ENCODE results near the gene ISX. TPM values are rescaled to one million over a fixed set of nuclear protein-coding genes. Genes with fewer than 3 reads are reported as not detected.

ISX gene
- total RNA-seq, 1 experiment from 2014 or later, result not detected

DNA sequence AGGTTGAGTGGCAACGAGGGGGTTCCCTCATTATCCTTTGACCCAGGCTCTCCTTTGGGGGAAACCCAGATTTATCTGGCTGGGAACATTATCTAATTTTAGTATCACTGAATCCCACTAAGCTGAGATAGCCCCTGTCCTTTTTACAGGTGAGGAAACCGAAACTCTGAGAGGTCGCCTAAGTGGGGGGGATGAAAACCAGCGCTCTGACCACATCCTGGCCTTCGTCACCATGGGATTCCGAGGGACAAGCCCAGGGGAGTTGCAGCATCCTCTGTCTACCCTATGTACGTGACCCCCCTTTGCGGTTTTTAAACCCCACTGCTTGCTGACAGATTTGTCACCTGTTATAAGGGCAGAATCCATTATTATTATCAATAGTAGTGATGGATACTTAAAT lies 61.0 kb downstream of the ISX start:
- Mint-ChIP-seq H3K36me3 (ENCODE audit: insufficient read depth, unreplicated experiment) (peaks cover 12% of the 10 kb centered on the region), H3K9me3 (ENCODE audit: unreplicated experiment) (peaks cover 10% of the 10 kb centered on the region), H3K27me3 (ENCODE audit: insufficient read depth, unreplicated experiment) (no peaks in the 10 kb centered on the region), H3K27ac (ENCODE audit: low read depth, unreplicated experiment) (no peak overlapping the region), H3K4me3 (ENCODE audit: unreplicated experiment) (no peak overlapping the region), H3K4me1 (ENCODE audit: insufficient read depth, unreplicated experiment) (no peaks in the 10 kb centered on the region)
- TF ChIP-seq, protein P1, sequence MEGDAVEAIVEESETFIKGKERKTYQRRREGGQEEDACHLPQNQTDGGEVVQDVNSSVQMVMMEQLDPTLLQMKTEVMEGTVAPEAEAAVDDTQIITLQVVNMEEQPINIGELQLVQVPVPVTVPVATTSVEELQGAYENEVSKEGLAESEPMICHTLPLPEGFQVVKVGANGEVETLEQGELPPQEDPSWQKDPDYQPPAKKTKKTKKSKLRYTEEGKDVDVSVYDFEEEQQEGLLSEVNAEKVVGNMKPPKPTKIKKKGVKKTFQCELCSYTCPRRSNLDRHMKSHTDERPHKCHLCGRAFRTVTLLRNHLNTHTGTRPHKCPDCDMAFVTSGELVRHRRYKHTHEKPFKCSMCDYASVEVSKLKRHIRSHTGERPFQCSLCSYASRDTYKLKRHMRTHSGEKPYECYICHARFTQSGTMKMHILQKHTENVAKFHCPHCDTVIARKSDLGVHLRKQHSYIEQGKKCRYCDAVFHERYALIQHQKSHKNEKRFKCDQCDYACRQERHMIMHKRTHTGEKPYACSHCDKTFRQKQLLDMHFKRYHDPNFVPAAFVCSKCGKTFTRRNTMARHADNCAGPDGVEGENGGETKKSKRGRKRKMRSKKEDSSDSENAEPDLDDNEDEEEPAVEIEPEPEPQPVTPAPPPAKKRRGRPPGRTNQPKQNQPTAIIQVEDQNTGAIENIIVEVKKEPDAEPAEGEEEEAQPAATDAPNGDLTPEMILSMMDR (IDR thresholded peaks at IDR 0.05; ENCODE audit: unreplicated experiment), result no peak
- intact Hi-C loops (cut with micrococcal nuclease), result no loop called here
- BruUV-seq (replicated peaks), result no TSS peak
- POLR2A ChIA-PET, result no interaction called here
- no peak for DNase-seq (ENCODE audit: unreplicated experiment)
- CTCF ChIA-PET, result interaction anchor here (1.2 kb wide), 1 partner anchor 73 kb away, joined by 3 read pairs; no protein-coding TSS in a partner anchor

DNA sequence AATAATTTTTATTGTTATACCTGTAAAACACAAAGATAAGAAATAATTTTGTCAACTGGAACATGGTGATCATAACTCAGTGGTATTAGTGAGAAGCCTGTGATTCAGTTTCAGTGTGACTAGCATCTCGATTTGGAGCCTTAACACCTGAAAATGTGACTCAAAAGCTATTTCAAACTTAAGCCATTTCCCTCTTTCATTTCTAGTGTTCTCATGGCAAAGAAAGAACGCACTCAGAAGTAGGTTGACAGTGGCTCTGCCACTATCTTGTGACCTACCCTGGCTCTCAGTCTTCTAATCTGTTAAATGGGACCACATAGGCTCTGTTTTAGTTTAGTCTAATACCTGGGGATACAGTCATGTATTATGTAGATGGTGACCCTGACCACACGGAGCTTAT lies 62.7 kb downstream of the ISX start:
- no peak for DNase-seq (ENCODE audit: unreplicated experiment)
- POLR2A ChIA-PET, result no interaction called here
- H3K27me3 Mint-ChIP-seq (ENCODE audit: insufficient read depth, unreplicated experiment), result peaks cover 6% of the 10 kb centered on the region
- CTCF ChIA-PET, result interaction anchor here (1.1 to 1.6 kb wide), 2 partner anchors 8 to 22 kb away, joined by 4 read pairs; no protein-coding TSS in a partner anchor
- no peaks in the 10 kb centered on the region for H3K4me1 Mint-ChIP-seq (ENCODE audit: insufficient read depth, unreplicated experiment)
- no peak overlapping the region for H3K27ac Mint-ChIP-seq (ENCODE audit: low read depth, unreplicated experiment)
- no TSS peak for BruUV-seq (replicated peaks)
- TF ChIP-seq, protein P1 (IDR thresholded peaks at IDR 0.05; ENCODE audit: unreplicated experiment), result no peak
- H3K4me3 Mint-ChIP-seq (ENCODE audit: unreplicated experiment), result no peak overlapping the region
- peaks cover under 1% of the 10 kb centered on the region for H3K36me3 Mint-ChIP-seq (ENCODE audit: insufficient read depth, unreplicated experiment)
- peaks cover 13% of the 10 kb centered on the region for H3K9me3 Mint-ChIP-seq (ENCODE audit: unreplicated experiment)
- intact Hi-C loops (cut with micrococcal nuclease), result no loop called here

DNA sequence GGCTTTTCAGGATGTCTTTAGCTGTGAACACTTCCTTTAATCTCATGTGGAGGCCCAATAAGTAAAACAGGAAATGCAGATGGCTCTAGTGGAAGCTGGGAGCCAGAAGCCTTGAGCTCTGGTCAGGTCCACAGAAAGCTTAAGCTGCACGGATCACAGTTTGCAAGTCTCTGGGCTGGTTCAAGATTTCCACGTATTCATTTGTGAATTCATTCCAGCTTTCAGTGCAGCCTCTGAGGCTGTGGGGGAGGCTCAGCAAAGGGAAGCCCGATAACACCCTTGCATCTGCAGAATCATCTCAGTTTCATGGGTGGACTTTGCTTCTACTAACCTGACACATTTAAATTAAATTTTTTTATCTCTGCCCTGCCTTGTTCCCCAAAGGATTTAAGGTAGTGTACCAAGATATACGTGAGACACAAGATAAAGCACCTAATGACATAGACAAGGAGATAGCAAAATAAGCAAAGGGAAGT lies 65.6 kb downstream of the ISX start:
- intact Hi-C loops (cut with micrococcal nuclease), result no loop called here
- no TSS peak for BruUV-seq (replicated peaks)
- peaks cover 11% of the 10 kb centered on the region for H3K27me3 Mint-ChIP-seq (ENCODE audit: insufficient read depth, unreplicated experiment)
- H3K4me1 Mint-ChIP-seq (ENCODE audit: insufficient read depth, unreplicated experiment), result no peaks in the 10 kb centered on the region
- H3K27ac Mint-ChIP-seq (ENCODE audit: low read depth, unreplicated experiment), result no peak overlapping the region
- POLR2A ChIA-PET, result no interaction called here
- no peak for DNase-seq (ENCODE audit: unreplicated experiment)
- TF ChIP-seq, protein P1 (IDR thresholded peaks at IDR 0.05; ENCODE audit: unreplicated experiment), result no peak
- peaks cover 17% of the 10 kb centered on the region for H3K9me3 Mint-ChIP-seq (ENCODE audit: unreplicated experiment)
- H3K4me3 Mint-ChIP-seq (ENCODE audit: unreplicated experiment), result no peak overlapping the region
- no peaks in the 10 kb centered on the region for H3K36me3 Mint-ChIP-seq (ENCODE audit: insufficient read depth, unreplicated experiment)
- CTCF ChIA-PET, result interaction anchor here (0.6 to 1.5 kb wide), 3 partner anchors 18 to 1457 kb away, joined by 3 to 6 read pairs (median 5); no protein-coding TSS in a partner anchor

- CTCF ChIA-PET, result interaction anchor here (0.6 to 1.1 kb wide), 2 partner anchors 17 to 24 kb away, joined by 3 to 6 read pairs; no protein-coding TSS in a partner anchor
- POLR2A ChIA-PET, result no interaction called here
- Mint-ChIP-seq H3K27ac (ENCODE audit: low read depth, unreplicated experiment) (no peak overlapping the region), H3K36me3 (ENCODE audit: insufficient read depth, unreplicated experiment) (no peaks in the 10 kb centered on the region), H3K4me1 (ENCODE audit: insufficient read depth, unreplicated experiment) (no peaks in the 10 kb centered on the region), H3K9me3 (ENCODE audit: unreplicated experiment) (peaks cover 24% of the 10 kb centered on the region), H3K27me3 (ENCODE audit: insufficient read depth, unreplicated experiment) (peaks cover 11% of the 10 kb centered on the region), H3K4me3 (ENCODE audit: unreplicated experiment) (no peak overlapping the region)
- DNase-seq (ENCODE audit: unreplicated experiment), result no peak
- BruUV-seq (replicated peaks), result no TSS peak
- TF ChIP-seq, protein P1 (IDR thresholded peaks at IDR 0.05; ENCODE audit: unreplicated experiment), result no peak
- intact Hi-C loops (cut with micrococcal nuclease), result no loop called here
Observed at GRCh38 chr22:35132568-35132967, 66.6 kb downstream of the ISX start.

Measured in MCF 10A (cell line).